ENCODE results near the gene TRIM47. TPM values are rescaled to one million over a fixed set of nuclear protein-coding genes. Genes with fewer than 3 reads are reported as not detected.
A peak's percentile ranks its signal among the peaks of the same experiment; 100 is the strongest.

Gene TRIM47
- total RNA-seq, 1 donor from 2014 or later: 21.0 TPM

- DNase-seq (no peak), ATAC-seq (no peak)
- intact Hi-C loops (cut with DNase I): no loop called here
- no peak overlapping the region for H3K27ac ChIP-seq
- H3K4me3 ChIP-seq: no peak overlapping the region
- peaks cover 60% of the 10 kb centered on the region for H3K36me3 ChIP-seq
- no peaks in the 10 kb centered on the region for H3K9me3 ChIP-seq
- no peak for TF ChIP-seq CTCF (IDR thresholded peaks at IDR 0.05)
- H3K27me3 ChIP-seq (ENCODE audit: low read depth): no peaks in the 10 kb centered on the region
- H3K4me1 ChIP-seq: peaks cover 37% of the 10 kb centered on the region
These were observed 21.0 kb upstream of the TRIM47 start for GRCh38 chr17:75899353-75899752.

- Histone ChIP-seq H3K27me3 (ENCODE audit: low read depth) (no peaks in the 10 kb centered on the region), H3K9me3 (no peaks in the 10 kb centered on the region), H3K36me3 (peaks cover 60% of the 10 kb centered on the region), H3K27ac (no peak overlapping the region), H3K4me1 (peaks cover 36% of the 10 kb centered on the region), H3K4me3 (no peak overlapping the region)
- intact Hi-C loops (cut with DNase I): no loop called here
- DNase-seq: peak; percentile 46
- TF ChIP-seq CTCF (IDR thresholded peaks at IDR 0.05): no peak
- ATAC-seq: no peak
These were observed 20.4 kb upstream of the TRIM47 start for GRCh38 chr17:75898791-75899190.

GRCh38 chr17:75898065-75898464 lies 19.7 kb upstream of the TRIM47 start:
- DNase-seq (no peak), ATAC-seq (no peak)
- Histone ChIP-seq H3K27ac (no peak overlapping the region), H3K4me1 (peaks cover 30% of the 10 kb centered on the region), H3K4me3 (no peak overlapping the region), H3K9me3 (no peaks in the 10 kb centered on the region), H3K36me3 (peaks cover 55% of the 10 kb centered on the region), H3K27me3 (ENCODE audit: low read depth) (no peaks in the 10 kb centered on the region)
- intact Hi-C loops (cut with DNase I): no loop called here
- TF ChIP-seq CTCF (IDR thresholded peaks at IDR 0.05): no peak

- peaks cover 30% of the 10 kb centered on the region for H3K4me1 ChIP-seq
- ATAC-seq (no peak), DNase-seq (no peak)
- H3K27ac ChIP-seq: peak overlapping the region; percentile 98
- no peaks in the 10 kb centered on the region for H3K27me3 ChIP-seq (ENCODE audit: low read depth)
- H3K9me3 ChIP-seq: no peaks in the 10 kb centered on the region
- TF ChIP-seq CTCF (IDR thresholded peaks at IDR 0.05): no peak
- peak overlapping the region; percentile 83 for H3K4me3 ChIP-seq
- intact Hi-C loops (cut with DNase I): no loop called here
- H3K36me3 ChIP-seq: peaks cover 52% of the 10 kb centered on the region
These were observed 19.0 kb upstream of the TRIM47 start for GRCh38 chr17:75897160-75898019.

- peak; percentile 91 for DNase-seq
- Histone ChIP-seq H3K9me3 (no peaks in the 10 kb centered on the region), H3K36me3 (peaks cover 52% of the 10 kb centered on the region), H3K4me3 (peak within 1 kb of the TSS; percentile 83), H3K4me1 (peaks cover 30% of the 10 kb centered on the region), H3K27me3 (ENCODE audit: low read depth) (no peaks in the 10 kb centered on the region), H3K27ac (peak within 1 kb of the TSS; percentile 98)
- ATAC-seq: peak; percentile 91 to 93
- intact Hi-C loops (cut with DNase I): no loop called here
- peak; percentile 29 for TF ChIP-seq CTCF (IDR thresholded peaks at IDR 0.05)
These were observed 18.2 kb upstream of the TRIM47 start, which contains the start of gene TRIM65 for GRCh38 chr17:75896415-75897159. Gene TRIM65, minus strand, starts transcription at chr17:75896951. Its CDS starts 14 bp downstream, at chr17:75896937.

Measured in lower lobe of right lung (tissue), 2 donors.